Measurements from ENCODE around the gene PTPRJ. TPM values are rescaled to one million over a fixed set of nuclear protein-coding genes. Genes with fewer than 3 reads are reported as not detected.

The PTPRJ gene
- polyA plus RNA-seq, 1 donor (not counting 4 experiments of a cell fraction or from before 2014, with no cell fraction given) = 0.84 TPM

- no peak overlapping the region for H3K4me2 ChIP-seq (ENCODE audit: control insufficient read depth, extremely low read depth, insufficient read depth, low read depth, low read length)
Measured at GRCh38 chr11:48109046-48109666, 128.8 kb downstream of the PTPRJ start.

GRCh38 chr11:48110509-48110766 is 130.1 kb downstream of the PTPRJ start:
- Histone ChIP-seq H3K27me3 (ENCODE audit: control insufficient read depth, extremely low read depth, insufficient read depth, low read length) (no peaks in the 10 kb centered on the region), H3K4me3 (ENCODE audit: control insufficient read depth in 2 of 3, extremely low read depth in 1 of 3, insufficient read depth in 2 of 3, low read depth in 1 of 3, low read length in 3 of 3) (no peak overlapping the region), H3K9ac (ENCODE audit: control insufficient read depth, extremely low read depth, insufficient read depth, low read length) (no peak overlapping the region), H3K79me2 (ENCODE audit: control insufficient read depth, insufficient read depth, low read length) (no peaks in the 10 kb centered on the region), H3K4me1 (ENCODE audit: control insufficient read depth, extremely low read depth, insufficient read depth, low read length) (peaks cover 3% of the 10 kb centered on the region), H3K4me2 (ENCODE audit: control insufficient read depth, extremely low read depth, insufficient read depth, low read depth, low read length) (no peak overlapping the region), H3K27ac (ENCODE audit: control insufficient read depth, insufficient read depth, low read length) (no peak overlapping the region), H3K36me3 (ENCODE audit: control insufficient read depth in 2 of 2, extremely low read depth in 1 of 2, insufficient read depth in 2 of 2, low read length in 2 of 2) (no peaks in the 10 kb centered on the region), H4K20me1 (ENCODE audit: control insufficient read depth, extremely low read depth, insufficient read depth, low read length) (no peaks in the 10 kb centered on the region), H3K9me1 (ENCODE audit: control insufficient read depth, extremely low read depth, insufficient read depth, low read length) (no peaks in the 10 kb centered on the region), H3K9me3 (ENCODE audit: control insufficient read depth, low read depth, low read length) (peaks cover 4% of the 10 kb centered on the region), H2AFZ (ENCODE audit: control insufficient read depth, low read length) (no peak overlapping the region)
- dilution Hi-C loops (cut with MboI; ENCODE audit: extremely low pct_ligation_motif_present, low sequenced_read_pairs) = no loop called here
- FAIRE-seq (no peak), DNase-seq (ENCODE audit: low read depth, low spot score) (no peak)
- TF ChIP-seq EZH2 (IDR thresholded peaks at IDR 0.05; ENCODE audit: low read length) = no peak
- TF ChIP-seq CTCF (optimal IDR thresholded peaks at IDR 0.05 in 1 of 3, IDR thresholded peaks at IDR 0.05 in 1 of 3, conservative IDR thresholded peaks at IDR 0.05 in 1 of 3; ENCODE audit: extremely low read depth in 1 of 3, insufficient read depth in 2 of 3, low read length in 3 of 3) = no peak

More at GRCh38 chr11:48109046-48109666, 128.8 kb downstream of the PTPRJ start:
- Histone ChIP-seq H2AFZ (ENCODE audit: control insufficient read depth, low read length) (no peak overlapping the region), H3K27ac (ENCODE audit: control insufficient read depth, insufficient read depth, low read length) (no peak overlapping the region), H3K9me1 (ENCODE audit: control insufficient read depth, extremely low read depth, insufficient read depth, low read length) (no peaks in the 10 kb centered on the region), H3K27me3 (ENCODE audit: control insufficient read depth, extremely low read depth, insufficient read depth, low read length) (no peaks in the 10 kb centered on the region), H3K9me3 (ENCODE audit: control insufficient read depth, low read depth, low read length) (no peaks in the 10 kb centered on the region), H3K36me3 (ENCODE audit: control insufficient read depth in 2 of 2, extremely low read depth in 1 of 2, insufficient read depth in 2 of 2, low read length in 2 of 2) (no peaks in the 10 kb centered on the region), H3K79me2 (ENCODE audit: control insufficient read depth, insufficient read depth, low read length) (no peaks in the 10 kb centered on the region), H4K20me1 (ENCODE audit: control insufficient read depth, extremely low read depth, insufficient read depth, low read length) (no peaks in the 10 kb centered on the region), H3K9ac (ENCODE audit: control insufficient read depth, extremely low read depth, insufficient read depth, low read length) (no peak overlapping the region), H3K4me3 (ENCODE audit: control insufficient read depth in 2 of 3, extremely low read depth in 1 of 3, insufficient read depth in 2 of 3, low read depth in 1 of 3, low read length in 3 of 3) (no peak overlapping the region), H3K4me1 (ENCODE audit: control insufficient read depth, extremely low read depth, insufficient read depth, low read length) (peaks cover 3% of the 10 kb centered on the region)
- dilution Hi-C loops (cut with MboI; ENCODE audit: extremely low pct_ligation_motif_present, low sequenced_read_pairs) = no loop called here
- TF ChIP-seq EZH2 (IDR thresholded peaks at IDR 0.05; ENCODE audit: low read length) (no peak), CTCF (optimal IDR thresholded peaks at IDR 0.05 in 1 of 3, IDR thresholded peaks at IDR 0.05 in 1 of 3, conservative IDR thresholded peaks at IDR 0.05 in 1 of 3; ENCODE audit: extremely low read depth in 1 of 3, insufficient read depth in 2 of 3, low read length in 3 of 3) (peak in 2 of 3 experiments; percentile 1 to 27)
- FAIRE-seq (no peak), DNase-seq (ENCODE audit: low read depth, low spot score) (no peak)
